Keratinocyte (primary cell): Measurements from ENCODE around the gene RNF44. TPM values are rescaled to one million over a fixed set of nuclear protein-coding genes. Genes with fewer than 3 reads are reported as not detected.

Experiments used
- DNase-seq: peaks from one replicate; pipeline ENCODE4 v3.0.0-alpha.2; 2011; ENCODE audit warnings: low read depth, missing footprints, low spot score
- FAIRE-seq: peaks from 2 replicates; lab custom pipeline; 2011; peaks lifted over from hg19 to GRCh38; lab: Jason Lieb, UNC
- H2AFZ ChIP-seq: 2 replicates; pipeline ENCODE4 v1.6.0; 2012; ENCODE audit warnings: low read length, control low read depth, inconsistent platforms; ENCODE audit not compliant: control insufficient read depth
- H3K27ac ChIP-seq: 2 replicates; pipeline ENCODE4 v1.5.1; 2011; ENCODE audit warnings: low read length; ENCODE audit not compliant: control insufficient read depth, insufficient read depth
- H3K27me3 ChIP-seq: 3 replicates; pipeline ENCODE4 v1.6.0; 2011; ENCODE audit warnings: low read length; ENCODE audit not compliant: control insufficient read depth, insufficient read depth; ENCODE audit errors: extremely low read depth
- H3K36me3 ChIP-seq, 2 experiments: 2 replicates in 1 of 2; 3 replicates in 1 of 2; pipeline ENCODE4 v1.5.1; 2011; ENCODE audit warnings: low read length in 2 of 2, mild to moderate bottlenecking in 1 of 2; ENCODE audit not compliant: control insufficient read depth in 2 of 2, insufficient read depth in 2 of 2; ENCODE audit errors: extremely low read depth in 1 of 2
- H3K4me1 ChIP-seq: 3 replicates; pipeline ENCODE4 v1.5.1; 2011; ENCODE audit warnings: low read length; ENCODE audit not compliant: control insufficient read depth, insufficient read depth; ENCODE audit errors: extremely low read depth
- H3K4me2 ChIP-seq: 3 replicates; pipeline ENCODE4 v1.6.0; 2011; ENCODE audit warnings: low read depth, low read length; ENCODE audit not compliant: control insufficient read depth, insufficient read depth; ENCODE audit errors: extremely low read depth
- H3K4me3 ChIP-seq, 3 experiments: fragments of 200-600 bp in 1 of 3; sonication (generic) in 1 of 3; 2 replicates in 2 of 3; 3 replicates in 1 of 3; pipeline ENCODE4 v1.5.1; 2011 to 2016; ENCODE audit warnings: low read length in 3 of 3, mild to moderate bottlenecking in 3 of 3, control low read depth in 2 of 3, inconsistent platforms in 1 of 3, low read depth in 1 of 3, mixed read lengths in 1 of 3, mixed run types in 1 of 3, moderate library complexity in 1 of 3; ENCODE audit not compliant: control insufficient read depth in 2 of 3, insufficient read depth in 2 of 3; ENCODE audit errors: extremely low read depth in 1 of 3
- H3K79me2 ChIP-seq: 2 replicates; pipeline ENCODE4 v1.6.0; 2012; ENCODE audit warnings: low read length; ENCODE audit not compliant: control insufficient read depth, insufficient read depth
- H3K9ac ChIP-seq: 3 replicates; pipeline ENCODE4 v1.6.0; 2011; ENCODE audit warnings: low read length; ENCODE audit not compliant: control insufficient read depth, insufficient read depth; ENCODE audit errors: extremely low read depth
- H3K9me1 ChIP-seq: 3 replicates; pipeline ENCODE4 v1.6.0; 2011; ENCODE audit warnings: low read length; ENCODE audit not compliant: control insufficient read depth, insufficient read depth; ENCODE audit errors: extremely low read depth
- H3K9me3 ChIP-seq: 2 replicates; pipeline ENCODE4 v1.5.1; 2012; ENCODE audit warnings: low read depth, low read length; ENCODE audit not compliant: control insufficient read depth
- H4K20me1 ChIP-seq: 3 replicates; pipeline ENCODE4 v1.6.0; 2011; ENCODE audit warnings: low read length; ENCODE audit not compliant: control insufficient read depth, insufficient read depth; ENCODE audit errors: extremely low read depth
- EZH2 ChIP-seq: IDR thresholded peaks from one replicate; pipeline ENCODE4 v1.6.1; 2012; ENCODE audit warnings: inconsistent platforms, mild to moderate bottlenecking, low read length, moderate library complexity
- dilution Hi-C: fragments of 300-500 bp; cut with MboI; formaldehyde crosslinking; loops from one replicate; pipeline ENCODE4 v1.7.0; 2020; ENCODE audit warnings: low sequenced_read_pairs; ENCODE audit not compliant: extremely low pct_ligation_motif_present
- polyA plus RNA-seq, 5 experiments: library from polyadenylated mRNA; depleted of rRNA in 3 of 5; stranded (reverse) in 3 of 5; stranded (forward) in 1 of 5; unstranded in 1 of 5; fragments of >200 nt; gene quantifications; 1 replicate in 1 of 5; 2 replicates in 3 of 5; 3 replicates in 1 of 5; pipeline versions ENCODE4 v1.2.1 to v1.2.3, GENCODE V29; 2011 to 2012; ENCODE audit warnings: missing spikeins in 2 of 5, low read depth in 1 of 5, low replicate concordance in 1 of 5
- TF ChIP-seq, protein P1 (sequence below), 3 experiments: IDR thresholded peaks in 1 of 3; conservative IDR thresholded peaks in 1 of 3; optimal IDR thresholded peaks in 1 of 3; 2 replicates in 2 of 3; 3 replicates in 1 of 3; pipeline versions ENCODE3 to v1.5.1; 2011; ENCODE audit warnings: low read length in 3 of 3, mild to moderate bottlenecking in 3 of 3, moderate library complexity in 2 of 3, control low read depth in 1 of 3, inconsistent platforms in 1 of 3; ENCODE audit not compliant: insufficient read depth in 2 of 3; ENCODE audit errors: extremely low read depth in 1 of 3

RNF44 gene
- polyA plus RNA-seq, 1 donor (not counting 4 experiments of a cell fraction or from before 2014, with no cell fraction given), result 5.3 TPM

DNA sequence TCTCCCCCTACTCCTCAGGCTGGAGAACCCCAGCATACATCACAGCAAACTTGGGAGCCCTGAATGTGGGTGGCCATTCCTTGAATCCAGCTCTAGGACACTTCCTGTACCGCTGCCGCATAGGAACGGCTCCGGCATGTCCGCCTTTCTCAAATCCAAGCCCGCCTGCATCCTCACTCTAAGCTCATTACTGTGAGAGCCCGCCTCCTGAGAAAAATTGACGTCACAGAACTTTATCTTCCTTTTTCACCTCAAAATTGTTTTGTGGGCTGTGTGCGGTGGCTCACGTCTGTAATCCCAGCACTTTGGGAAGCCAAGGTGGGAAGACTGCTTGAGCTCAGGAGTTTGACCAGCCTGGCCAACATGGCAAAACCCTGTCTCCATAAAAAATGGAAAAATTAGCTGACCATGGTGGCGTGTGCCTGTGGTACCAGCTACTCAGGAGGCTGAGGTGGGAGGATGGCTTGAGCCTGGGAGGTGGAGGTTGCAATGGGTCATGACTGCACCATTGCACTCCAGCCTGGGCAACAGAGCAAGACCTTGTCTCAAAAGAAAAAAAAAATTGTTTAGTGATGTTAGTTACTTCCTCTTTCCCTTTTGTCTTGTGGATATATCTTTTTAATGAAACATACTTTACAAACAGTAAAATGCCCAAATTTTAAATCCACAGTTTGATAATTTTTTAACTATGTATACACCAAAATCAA, 22.8 kb downstream of the RNF44 start:
- Histone ChIP-seq H4K20me1 (no peaks in the 10 kb centered on the region), H3K9ac (no peak overlapping the region), H3K36me3 (peaks cover 3 to 6% of the 10 kb centered on the region in 2 experiments), H3K27me3 (no peaks in the 10 kb centered on the region), H3K27ac (no peak overlapping the region), H3K4me2 (no peak overlapping the region), H3K9me1 (no peaks in the 10 kb centered on the region), H3K4me1 (no peaks in the 10 kb centered on the region), H3K79me2 (no peaks in the 10 kb centered on the region), H3K4me3 (no peak overlapping the region), H3K9me3 (no peaks in the 10 kb centered on the region), H2AFZ (no peak overlapping the region)
- DNase-seq (no peak), FAIRE-seq (no peak)
- dilution Hi-C loops, result no loop called here
- TF ChIP-seq, protein P1, sequence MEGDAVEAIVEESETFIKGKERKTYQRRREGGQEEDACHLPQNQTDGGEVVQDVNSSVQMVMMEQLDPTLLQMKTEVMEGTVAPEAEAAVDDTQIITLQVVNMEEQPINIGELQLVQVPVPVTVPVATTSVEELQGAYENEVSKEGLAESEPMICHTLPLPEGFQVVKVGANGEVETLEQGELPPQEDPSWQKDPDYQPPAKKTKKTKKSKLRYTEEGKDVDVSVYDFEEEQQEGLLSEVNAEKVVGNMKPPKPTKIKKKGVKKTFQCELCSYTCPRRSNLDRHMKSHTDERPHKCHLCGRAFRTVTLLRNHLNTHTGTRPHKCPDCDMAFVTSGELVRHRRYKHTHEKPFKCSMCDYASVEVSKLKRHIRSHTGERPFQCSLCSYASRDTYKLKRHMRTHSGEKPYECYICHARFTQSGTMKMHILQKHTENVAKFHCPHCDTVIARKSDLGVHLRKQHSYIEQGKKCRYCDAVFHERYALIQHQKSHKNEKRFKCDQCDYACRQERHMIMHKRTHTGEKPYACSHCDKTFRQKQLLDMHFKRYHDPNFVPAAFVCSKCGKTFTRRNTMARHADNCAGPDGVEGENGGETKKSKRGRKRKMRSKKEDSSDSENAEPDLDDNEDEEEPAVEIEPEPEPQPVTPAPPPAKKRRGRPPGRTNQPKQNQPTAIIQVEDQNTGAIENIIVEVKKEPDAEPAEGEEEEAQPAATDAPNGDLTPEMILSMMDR (optimal IDR thresholded peaks at IDR 0.05 in 1 of 3, IDR thresholded peaks at IDR 0.05 in 1 of 3, conservative IDR thresholded peaks at IDR 0.05 in 1 of 3; ENCODE audit: extremely low read depth in 1 of 3, insufficient read depth in 2 of 3, low read length in 3 of 3), result no peak
- no peak for TF ChIP-seq EZH2

DNA sequence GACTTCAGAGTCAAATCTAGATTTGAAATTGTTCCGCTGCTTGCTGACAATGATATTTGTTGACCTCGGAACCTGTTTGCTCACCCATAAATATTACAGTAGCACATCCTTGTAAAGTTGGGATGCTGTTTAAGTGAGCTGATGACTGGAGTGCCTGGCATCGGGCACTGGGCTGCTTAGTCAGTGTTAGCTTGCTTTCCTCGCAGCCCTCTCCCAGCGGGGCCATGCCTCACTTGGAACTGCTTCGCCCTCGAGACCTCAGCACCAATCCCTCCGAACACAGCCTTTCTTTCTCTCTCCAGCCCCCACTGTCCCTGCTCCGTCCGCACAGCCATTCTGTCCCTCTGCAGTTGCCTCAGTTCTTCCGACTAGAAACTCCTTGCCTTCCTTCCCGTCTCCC, 23.4 kb downstream of the RNF44 start:
- H3K36me3 ChIP-seq, result peaks cover 8 to 11% of the 10 kb centered on the region in 2 experiments
- no peaks in the 10 kb centered on the region for H3K9me1 ChIP-seq
- no peak for FAIRE-seq
- H3K9ac ChIP-seq, result no peak overlapping the region
- no peak overlapping the region for H2AFZ ChIP-seq
- H3K4me1 ChIP-seq, result no peaks in the 10 kb centered on the region
- H3K4me2 ChIP-seq, result no peak overlapping the region
- no peaks in the 10 kb centered on the region for H3K79me2 ChIP-seq
- H3K4me3 ChIP-seq, result no peak overlapping the region
- H4K20me1 ChIP-seq, result no peaks in the 10 kb centered on the region
- H3K9me3 ChIP-seq, result no peaks in the 10 kb centered on the region
- no peak overlapping the region for H3K27ac ChIP-seq
- DNase-seq, result no peak
- TF ChIP-seq, protein P1 (optimal IDR thresholded peaks at IDR 0.05 in 1 of 3, IDR thresholded peaks at IDR 0.05 in 1 of 3, conservative IDR thresholded peaks at IDR 0.05 in 1 of 3; ENCODE audit: extremely low read depth in 1 of 3, insufficient read depth in 2 of 3, low read length in 3 of 3), result no peak
- no peak for TF ChIP-seq EZH2
- dilution Hi-C loops, result no loop called here
- H3K27me3 ChIP-seq, result no peaks in the 10 kb centered on the region
